Vagina (tissue), 2 donors: Measurements from ENCODE around the gene PLCB2.
A peak's percentile ranks its signal among the peaks of the same experiment; 100 is the strongest.

Experiments used
- CTCF ChIP-seq, 3 experiments: fragments of 450-650 bp in 2 of 3; fragments of 200-600 bp in 1 of 3; sonication (generic) in 1 of 3; IDR thresholded peaks; one replicate each; pipeline ENCODE4 v1.5.1; 2017 to 2019; ENCODE audit warnings: antibody characterized with exemption in 3 of 3, mild to moderate bottlenecking in 2 of 3, moderate library complexity in 2 of 3
- POLR2A ChIP-seq, 2 donors: fragments of 450-650 bp; IDR thresholded peaks; one replicate each; pipeline ENCODE4 v1.6.1; 2017; ENCODE audit warnings: antibody characterized with exemption in 2 of 2, mild to moderate bottlenecking in 2 of 2, moderate library complexity in 2 of 2
- POLR2AphosphoS5 ChIP-seq, 2 donors: sonication (generic); formaldehyde crosslinking; IDR thresholded peaks; one replicate each; pipeline ENCODE4 v1.9.0; 2017; ENCODE audit warnings: antibody characterized with exemption in 2 of 2, mild to moderate bottlenecking in 2 of 2, low read depth in 1 of 2; ENCODE audit not compliant: insufficient read depth in 1 of 2

GRCh38 chr15:40310001-40310959, 2.5 kb upstream of the PLCB2 start:
- TF ChIP-seq CTCF (IDR thresholded peaks at IDR 0.05) = peak; percentile 35 to 41 (median 36)
- TF ChIP-seq POLR2A (IDR thresholded peaks at IDR 0.05) = no peak
- no peak for TF ChIP-seq POLR2AphosphoS5 (IDR thresholded peaks at IDR 0.05; ENCODE audit: insufficient read depth in 1 of 2, low read depth in 1 of 2)
